Esophagus mucosa (tissue), 1 donor: ENCODE results near the gene OR5M10. TPM values are rescaled to one million over a fixed set of nuclear protein-coding genes. Genes with fewer than 3 reads are reported as not detected.
"Not testable (repeated sequence)": the region's sequence is repeated elsewhere in the genome, so short reads cannot be mapped to it uniquely, and the experiment has no call there.

Source experiments
- ATAC-seq: fragments of 200-7000 bp; cut with Tn5 transposase; one replicate; pipeline ENCODE4 v1.9.1; 2020
- total RNA-seq: library from RNA; stranded (reverse); gene quantifications from one replicate; pipeline ENCODE4 v1.2.4, GENCODE V29; 2023
- donor health status: DM: yes; HTN: yes; CAD: no.

OR5M10 gene
- not detected for total RNA-seq

- ATAC-seq = no peak
These were observed at the start of gene OR5M10 for GRCh38 chr11:56577621-56578020. Gene OR5M10 (minus strand): TSS chr11:56577721. CDS start chr11:56577721, 0 bp downstream.

DNA sequence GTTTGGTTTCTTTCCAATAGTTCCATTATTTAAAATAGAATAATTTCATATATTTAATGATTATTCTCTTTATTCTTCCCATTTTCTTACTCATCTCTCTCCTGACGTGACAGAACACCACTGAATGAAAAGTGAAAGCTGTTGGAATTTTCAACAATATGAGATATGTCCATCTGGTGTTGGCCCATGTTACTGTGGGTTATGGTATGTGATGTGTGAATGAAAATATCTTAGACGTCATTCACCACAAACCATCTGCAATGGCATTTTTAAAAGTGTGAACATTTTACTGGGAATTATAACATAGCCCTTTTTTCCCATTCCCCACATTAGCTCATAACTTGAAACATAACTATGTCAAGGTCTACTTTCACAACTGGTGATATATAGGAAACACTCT is 48.4 kb upstream of the OR5M10 start:
- no peak for ATAC-seq

DNA sequence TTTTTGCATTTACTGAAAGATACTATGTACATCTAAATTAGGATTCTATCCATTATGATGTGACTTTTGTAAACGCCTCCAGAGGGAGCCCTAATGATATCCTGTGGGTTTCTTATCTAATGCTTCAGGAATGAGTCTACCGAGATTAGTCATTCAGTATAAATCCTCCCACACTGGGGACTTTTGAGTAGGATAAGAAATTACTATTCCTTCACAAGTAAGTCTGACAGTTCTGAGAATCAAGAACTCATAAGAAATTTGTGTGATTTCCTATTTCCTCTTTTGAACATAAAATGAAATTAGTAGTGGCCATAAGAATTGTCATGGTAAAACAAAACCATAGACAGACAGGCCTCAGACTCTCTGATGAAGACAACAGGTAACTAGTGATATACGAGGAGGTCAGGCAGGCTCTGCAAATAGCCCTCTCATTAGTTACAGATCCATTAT is 47.2 kb upstream of the OR5M10 start:
- ATAC-seq = peak; percentile 53

GRCh38 chr11:56611174-56611573 is 33.7 kb upstream of the OR5M10 start:
- no peak for ATAC-seq

GRCh38 chr11:56592088-56592717 is 14.7 kb upstream of the OR5M10 start:
- not testable (repeated sequence) for ATAC-seq

DNA sequence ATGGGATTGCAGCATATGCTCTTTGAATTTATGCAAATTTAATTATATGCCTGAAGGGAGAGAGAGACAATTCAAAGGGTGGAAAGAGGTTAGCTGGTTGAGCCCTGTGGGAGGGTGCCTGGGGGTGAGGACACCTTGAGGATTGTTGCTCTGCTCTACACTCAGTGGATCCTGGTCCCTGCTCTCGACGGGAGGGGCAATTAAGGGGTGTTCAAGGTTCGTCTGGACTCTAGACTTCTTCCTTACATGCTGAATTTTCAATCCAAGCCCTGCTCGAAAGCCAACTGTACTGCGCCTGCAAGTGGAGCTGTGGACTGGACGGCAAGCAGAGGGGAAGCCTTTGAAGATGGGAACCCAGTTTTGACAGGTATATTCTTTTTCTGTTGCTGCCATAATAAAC is 18.9 kb downstream of the OR5M10 start:
- ATAC-seq = no peak

- ATAC-seq = not testable (repeated sequence)
These were observed 22.8 kb downstream of the OR5M10 start for GRCh38 chr11:56554691-56555090.

DNA sequence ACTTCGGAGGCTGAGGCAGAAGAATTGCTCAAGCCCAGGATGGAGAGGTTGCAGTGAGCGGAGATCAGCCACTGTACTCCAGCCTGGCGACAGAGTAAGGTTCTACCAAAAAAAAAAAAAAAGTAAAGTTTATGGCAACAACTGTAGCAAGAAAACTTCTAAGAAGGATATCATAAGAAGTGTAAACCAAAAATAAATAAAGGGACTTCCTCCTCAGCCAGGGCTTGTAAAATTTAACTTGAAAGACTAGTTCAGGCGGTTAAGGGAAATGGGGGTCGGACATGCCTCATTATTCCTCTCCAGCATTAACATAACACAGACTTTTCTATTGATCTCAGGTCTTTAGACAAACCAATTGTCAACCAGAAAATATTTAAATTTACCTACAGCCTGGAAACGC is 32.0 kb downstream of the OR5M10 start:
- ATAC-seq = no peak

- ATAC-seq = no peak
These were observed 33.8 kb downstream of the OR5M10 start for GRCh38 chr11:56543739-56544138.

DNA sequence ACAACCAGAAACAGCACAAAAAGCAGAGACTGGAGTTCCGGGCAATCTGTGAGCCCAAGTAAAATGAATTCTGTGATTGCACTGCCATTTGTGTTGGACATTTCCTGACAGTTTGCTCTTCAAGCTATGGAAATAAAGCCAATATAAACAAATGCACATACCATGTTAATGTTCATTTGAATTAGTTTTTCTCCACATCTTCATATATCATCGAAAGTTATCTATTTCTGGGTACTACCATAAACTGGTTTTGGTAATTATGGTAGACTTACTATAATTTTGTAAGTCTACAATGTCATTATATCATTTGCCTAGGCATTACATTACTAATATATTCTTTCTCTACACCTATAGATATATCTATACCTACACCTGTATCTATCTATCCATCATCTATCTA is 34.4 kb downstream of the OR5M10 start, which contains the start of gene OR5M11:
Gene OR5M11, minus strand, starts transcription at position 101 of the 400 bp plus-strand sequence. Its CDS starts 0 bp downstream, at position 101.
- no peak for ATAC-seq

DNA sequence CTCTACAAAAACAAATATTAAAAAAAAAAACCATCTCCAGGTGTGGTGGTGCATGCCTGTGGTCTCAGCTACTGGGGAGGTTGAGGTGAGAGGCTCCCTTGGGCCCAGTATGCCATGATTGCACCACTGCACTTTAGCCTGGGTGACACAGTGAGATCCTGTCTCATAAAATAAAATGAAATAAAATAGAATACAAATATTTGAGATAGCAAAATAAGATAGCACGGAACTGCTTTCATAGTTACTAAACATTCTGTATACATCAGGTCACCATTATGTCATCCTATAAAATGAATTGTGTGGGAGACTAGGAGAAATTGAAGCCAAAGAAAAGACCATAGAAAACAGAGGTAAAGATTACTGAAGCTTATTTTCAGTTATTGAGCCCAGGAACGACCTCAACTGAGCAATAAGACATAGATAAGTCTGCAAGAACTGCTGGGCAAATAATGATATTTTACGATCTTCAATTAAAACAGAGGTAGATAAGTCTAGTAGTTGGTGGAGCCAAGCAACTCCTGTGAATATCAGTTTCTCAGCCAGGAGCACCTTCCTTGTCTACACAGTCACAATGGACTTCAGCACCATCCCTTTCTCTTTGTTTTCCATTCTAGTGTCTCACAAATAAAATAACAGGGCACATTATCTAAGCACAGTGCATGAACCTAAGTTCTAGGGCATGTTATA is 44.3 kb downstream of the OR5M10 start:
- ATAC-seq = no peak

DNA sequence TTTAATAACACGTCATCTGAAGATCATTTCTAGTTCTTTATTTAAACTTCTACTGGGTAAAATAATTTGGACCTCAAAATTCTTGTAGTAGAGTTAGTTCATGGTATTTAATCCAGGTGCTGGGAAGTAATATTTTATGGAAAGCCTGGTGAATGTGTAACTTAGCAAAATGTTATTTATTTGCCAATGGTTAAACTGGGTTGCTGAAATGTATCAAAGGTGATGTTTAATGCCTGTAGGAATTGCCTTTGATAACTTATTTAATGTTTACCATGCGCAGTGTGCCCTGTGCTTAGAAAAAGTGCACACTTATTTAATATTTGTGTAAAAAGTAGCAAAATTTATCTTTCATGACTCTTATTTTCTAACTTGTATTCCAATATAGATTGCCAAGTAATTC is 45.7 kb downstream of the OR5M10 start:
- no peak for ATAC-seq

Other genes starting within 250 kb of the OR5M10 start
- gene OR8K1, start 231.7 kb downstream of the OR5M10 start, total RNA-seq = not detected
- not detected for gene OR8J1, start 223.4 kb downstream of the OR5M10 start, total RNA-seq
- not detected for gene OR8U1, start 202.1 kb downstream of the OR5M10 start, total RNA-seq
- gene OR5AL1, start 165.0 kb downstream of the OR5M10 start, total RNA-seq = not detected
- gene OR5M3, start 104.4 kb downstream of the OR5M10 start, total RNA-seq = not detected
- gene OR5M8, start 86.4 kb downstream of the OR5M10 start, total RNA-seq = not detected
- not detected for gene OR5M11, start 34.5 kb downstream of the OR5M10 start, total RNA-seq
- gene OR5M1, start 37.2 kb upstream of the OR5M10 start, total RNA-seq = not detected
- gene OR5AP2, start 64.7 kb upstream of the OR5M10 start, total RNA-seq = not detected
- gene OR5AR1, start 86.0 kb upstream of the OR5M10 start, total RNA-seq = not detected
- gene OR9G1, start 121.4 kb upstream of the OR5M10 start, total RNA-seq = not detected
- gene OR9G4, start 171.0 kb upstream of the OR5M10 start, total RNA-seq = not detected